ENCODE results near the gene TOR1A.
A peak's percentile ranks its signal among the peaks of the same experiment; 100 is the strongest.

The TOR1A gene

DNA sequence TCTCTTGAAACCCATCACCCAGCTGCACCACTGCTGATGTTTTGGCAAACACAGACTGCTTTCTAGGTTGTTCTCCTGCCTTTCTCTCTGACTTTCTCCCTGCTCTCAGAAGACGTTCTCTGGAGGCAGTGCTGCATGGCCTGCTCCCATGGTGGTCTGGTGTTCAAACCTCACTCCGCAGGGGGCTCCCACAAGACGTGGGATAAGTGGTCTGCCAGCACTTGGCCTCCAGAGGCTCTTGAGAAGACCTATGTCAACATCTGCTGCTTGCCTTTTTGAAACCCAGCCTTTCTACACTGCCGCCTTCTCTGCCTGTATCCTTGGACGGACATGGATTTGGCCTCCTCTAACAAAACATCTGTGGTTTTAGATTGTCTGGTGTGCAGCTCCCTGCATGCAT, 27.9 kb upstream of the TOR1A start:
- no peak for DNase-seq (ENCODE audit: low spot score)

- DNase-seq (ENCODE audit: low spot score): no peak
Measured at GRCh38 chr9:129850821-129851550, 27.1 kb upstream of the TOR1A start.

DNA sequence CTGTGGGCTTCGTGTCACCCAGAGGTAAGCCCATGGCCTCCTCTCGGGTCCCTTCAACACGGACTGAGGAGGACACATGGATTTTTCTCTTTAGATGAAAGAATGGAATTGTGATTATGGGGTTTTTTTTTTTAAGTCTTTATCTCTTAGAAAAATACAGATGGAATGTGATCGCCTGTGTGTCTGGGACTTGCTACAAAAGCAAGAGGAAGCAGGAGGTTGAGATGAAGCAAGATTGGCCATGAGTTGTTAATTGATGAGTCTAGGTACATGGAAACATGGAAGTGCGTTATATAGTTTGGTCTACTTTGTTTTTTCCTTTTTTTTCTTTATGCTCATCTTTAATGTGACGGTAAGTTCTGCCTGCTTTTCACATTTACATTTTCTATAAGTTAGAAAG, 26.0 kb upstream of the TOR1A start:
- no peak for DNase-seq (ENCODE audit: low spot score)

DNA sequence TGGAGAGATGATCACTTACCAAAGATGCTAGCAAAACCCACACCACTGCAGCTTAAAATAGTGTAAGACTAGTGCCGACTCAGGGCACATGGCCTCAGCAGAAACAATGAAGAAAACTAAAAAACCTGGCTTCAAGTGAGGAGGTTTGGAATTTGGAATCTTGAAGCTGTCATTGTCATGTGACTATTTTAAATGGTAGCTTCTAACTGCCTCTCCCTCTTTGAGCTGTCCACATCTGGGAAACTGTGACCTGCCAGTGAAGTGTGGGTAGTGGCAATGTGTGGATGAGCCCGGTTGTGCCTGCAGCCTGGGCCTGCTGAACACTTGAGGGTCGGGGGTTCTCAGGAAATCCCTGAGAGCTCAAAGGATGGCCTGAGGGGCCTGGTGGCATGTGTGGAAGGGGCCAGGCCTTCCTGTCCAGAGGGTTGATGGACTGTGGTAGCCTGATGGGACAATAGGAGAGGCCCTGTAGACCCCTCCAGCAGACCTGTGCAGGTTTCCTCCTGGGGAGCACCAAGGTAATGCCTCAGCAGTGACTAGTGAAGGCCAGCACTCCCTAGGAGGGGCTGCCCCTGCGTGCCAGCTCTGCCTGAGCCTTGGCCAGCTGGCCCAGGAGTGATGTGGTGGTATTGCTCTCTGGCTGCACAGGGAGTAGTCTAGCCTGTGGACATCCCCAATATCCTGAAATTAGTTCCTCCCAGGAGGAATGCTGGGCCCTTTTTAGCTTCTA, 24.9 kb upstream of the TOR1A start:
- DNase-seq (ENCODE audit: low spot score): no peak

DNA sequence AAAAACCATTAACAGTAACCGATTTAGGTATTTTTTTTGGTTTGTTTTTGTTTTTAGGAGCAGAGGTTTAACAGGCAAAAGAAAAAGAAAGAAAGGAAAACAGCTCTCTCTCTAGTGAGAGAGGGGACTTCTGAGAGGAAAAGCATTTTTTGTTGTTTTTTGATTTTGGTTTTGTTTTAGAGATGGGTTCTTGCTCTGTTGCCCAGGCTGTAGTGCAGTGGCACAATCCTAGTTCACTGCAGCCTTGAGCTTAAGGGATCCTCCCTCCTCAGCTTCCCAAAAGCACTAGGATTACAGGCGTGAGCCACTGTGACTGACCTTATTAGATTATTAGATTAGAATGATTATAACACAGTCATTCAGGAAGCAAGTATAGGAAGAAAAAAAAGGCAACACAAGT, 21.4 kb upstream of the TOR1A start:
- no peak for DNase-seq (ENCODE audit: low spot score)

- no peak for DNase-seq (ENCODE audit: low spot score)
Measured at GRCh38 chr9:129841071-129841470, 17.1 kb upstream of the TOR1A start.

DNA sequence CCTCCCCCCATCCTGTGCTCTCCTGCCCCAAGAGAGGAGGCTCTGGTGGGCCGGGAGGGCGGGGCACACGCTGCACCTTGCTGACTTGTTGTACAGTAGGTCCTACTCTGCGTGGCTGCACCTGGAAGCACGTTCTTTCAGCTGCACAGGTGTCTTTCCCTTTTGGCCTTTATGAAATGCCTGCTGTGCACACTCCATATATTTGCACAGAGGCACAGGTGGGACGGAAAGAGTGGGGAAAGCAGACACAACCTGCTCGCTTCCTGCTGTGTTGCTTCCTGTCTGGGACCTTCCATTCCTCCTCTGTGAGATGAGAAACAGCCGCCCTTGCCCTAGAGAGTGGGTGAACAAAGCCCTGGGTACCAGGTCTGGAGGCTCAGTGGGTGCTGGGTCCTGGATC, 16.1 kb upstream of the TOR1A start:
- no peak for DNase-seq (ENCODE audit: low spot score)

DNA sequence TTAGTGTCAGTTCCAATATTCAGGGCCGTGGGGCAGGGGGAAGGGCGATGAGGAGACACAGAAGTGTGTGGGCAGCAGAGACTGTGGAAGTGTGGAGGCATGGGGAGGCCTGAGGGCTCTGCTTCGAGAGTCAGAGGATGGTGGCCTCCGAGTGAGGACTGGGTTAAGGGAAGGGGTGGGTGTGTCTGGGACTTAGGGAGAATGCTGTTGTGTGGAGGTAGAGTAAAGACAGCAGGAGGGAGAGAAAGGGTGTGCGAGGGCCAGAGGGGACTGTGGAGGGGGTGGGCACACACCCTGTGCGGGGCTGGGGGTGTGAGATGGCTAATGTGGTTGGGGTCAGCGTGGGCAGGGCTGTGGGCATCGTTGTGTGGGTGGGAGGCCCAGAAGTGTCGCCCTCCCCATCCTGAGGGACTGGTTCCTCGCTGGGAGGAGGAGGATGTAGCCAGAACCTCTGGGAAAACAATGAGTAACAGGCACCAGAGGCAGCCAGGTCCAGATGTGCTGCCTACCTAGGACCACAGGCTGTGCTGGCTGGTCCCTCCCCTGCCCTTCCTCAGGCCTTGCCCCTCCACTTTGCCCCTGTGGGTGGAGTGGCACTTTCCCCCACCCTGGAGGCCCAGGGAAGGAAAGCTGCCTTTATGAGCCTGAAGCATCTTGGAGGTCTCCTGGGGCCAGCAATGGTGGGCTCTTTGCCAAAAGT, 15.5 kb upstream of the TOR1A start:
- no peak for DNase-seq (ENCODE audit: low spot score)

GRCh38 chr9:129838707-129839259, 14.8 kb upstream of the TOR1A start:
- peak; percentile 78 for DNase-seq (ENCODE audit: low spot score)

DNA sequence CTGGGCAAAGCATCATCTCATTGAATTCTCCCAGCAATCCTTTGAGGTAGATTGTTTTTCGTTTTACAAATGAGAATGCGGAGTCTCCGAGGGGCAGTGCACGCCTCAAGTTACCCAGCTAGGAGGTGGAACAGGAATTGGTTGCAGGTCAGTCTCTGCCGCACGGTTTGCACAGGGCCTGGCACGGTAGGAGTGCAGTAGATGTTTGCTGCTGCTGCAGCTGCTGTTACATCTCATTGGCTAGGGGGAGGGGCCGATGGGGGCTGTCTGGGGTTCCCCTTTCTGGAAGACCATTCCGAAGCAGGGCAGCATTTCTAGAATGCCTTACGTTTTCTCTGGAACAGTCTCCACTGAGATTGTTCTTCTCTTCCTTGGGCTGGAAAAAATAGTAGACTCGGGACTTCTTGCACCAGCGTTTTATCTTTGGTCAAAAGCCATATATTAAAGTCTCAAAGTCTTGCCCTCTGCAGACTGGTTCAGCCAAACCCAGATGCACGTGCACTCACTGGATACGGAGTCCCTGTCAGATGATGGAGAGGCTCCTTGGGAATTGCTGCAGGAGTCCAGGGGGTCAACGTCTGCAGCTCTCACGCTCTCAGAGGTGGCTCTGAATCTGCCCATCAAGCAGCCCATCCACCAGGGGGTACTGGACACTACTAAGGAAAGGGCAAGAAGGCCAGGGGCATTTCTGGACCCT, 12.5 kb upstream of the TOR1A start:
- DNase-seq (ENCODE audit: low spot score): no peak

DNA sequence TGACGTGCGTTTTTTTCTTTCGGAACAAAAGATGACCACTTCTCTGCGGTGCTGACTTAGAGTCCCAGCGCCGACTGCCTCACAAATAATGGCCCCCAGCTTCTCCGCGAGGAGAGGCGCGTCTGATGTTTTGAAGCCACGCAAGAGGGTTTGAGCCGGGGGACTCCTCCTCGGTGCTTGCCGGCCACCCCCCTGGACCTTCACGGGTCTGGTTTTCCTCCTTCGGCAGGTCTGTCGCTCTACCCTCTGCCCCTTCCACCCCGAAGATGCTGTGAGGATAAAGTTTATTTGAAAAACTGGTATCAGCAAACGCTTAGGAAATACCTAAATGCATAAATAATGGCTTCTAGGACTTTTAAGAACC, 11.9 kb upstream of the TOR1A start:
- no peak for DNase-seq (ENCODE audit: low spot score)

DNA sequence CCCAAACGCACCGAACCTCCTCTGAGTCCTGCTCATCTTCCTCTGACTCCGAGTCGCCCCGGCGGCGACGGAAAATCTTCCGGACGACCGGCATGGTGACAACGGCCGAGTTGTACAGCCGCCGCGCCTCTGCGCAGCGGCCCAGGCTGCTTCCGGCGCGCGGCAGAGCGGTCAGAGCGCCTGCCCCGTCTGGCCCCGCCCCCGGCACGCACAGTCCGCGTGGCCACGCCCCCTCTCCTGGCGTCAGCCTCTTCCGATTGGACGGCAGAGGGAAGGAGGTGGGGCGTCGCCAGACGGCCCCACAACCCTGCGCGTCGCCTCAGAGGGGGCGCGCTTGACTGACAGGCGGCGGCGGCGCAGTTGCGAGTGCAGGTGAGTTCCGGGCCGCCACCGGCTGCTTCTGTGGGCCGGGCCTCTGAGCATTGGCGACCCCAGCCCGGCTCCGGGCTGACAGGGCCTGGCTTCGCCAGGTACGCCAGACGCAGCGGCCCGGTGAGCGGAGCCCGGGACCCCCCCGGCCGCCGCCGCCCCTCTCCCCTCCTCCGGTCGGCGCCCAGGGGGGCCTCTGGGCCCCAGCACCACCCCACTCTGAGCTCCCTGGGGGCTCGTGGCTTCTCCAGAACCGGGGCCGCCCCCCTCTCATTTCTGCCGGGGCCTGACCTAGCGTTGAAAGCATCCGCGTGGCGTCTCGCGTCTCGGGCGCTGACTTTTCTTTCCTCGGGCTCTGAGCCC, 11.4 kb upstream of the TOR1A start, which contains the start of the genes C9orf78 and USP20:
Gene C9orf78 (minus strand): TSS at position 148 of the 732 bp plus-strand sequence. CDS start 54 bp downstream, at position 94.
Gene USP20 (plus strand): TSS at position 331 of the 732 bp plus-strand sequence. CDS start 17,098 bp downstream, outside the sequence.
- peak; percentile 99 for DNase-seq (ENCODE audit: low spot score)

DNA sequence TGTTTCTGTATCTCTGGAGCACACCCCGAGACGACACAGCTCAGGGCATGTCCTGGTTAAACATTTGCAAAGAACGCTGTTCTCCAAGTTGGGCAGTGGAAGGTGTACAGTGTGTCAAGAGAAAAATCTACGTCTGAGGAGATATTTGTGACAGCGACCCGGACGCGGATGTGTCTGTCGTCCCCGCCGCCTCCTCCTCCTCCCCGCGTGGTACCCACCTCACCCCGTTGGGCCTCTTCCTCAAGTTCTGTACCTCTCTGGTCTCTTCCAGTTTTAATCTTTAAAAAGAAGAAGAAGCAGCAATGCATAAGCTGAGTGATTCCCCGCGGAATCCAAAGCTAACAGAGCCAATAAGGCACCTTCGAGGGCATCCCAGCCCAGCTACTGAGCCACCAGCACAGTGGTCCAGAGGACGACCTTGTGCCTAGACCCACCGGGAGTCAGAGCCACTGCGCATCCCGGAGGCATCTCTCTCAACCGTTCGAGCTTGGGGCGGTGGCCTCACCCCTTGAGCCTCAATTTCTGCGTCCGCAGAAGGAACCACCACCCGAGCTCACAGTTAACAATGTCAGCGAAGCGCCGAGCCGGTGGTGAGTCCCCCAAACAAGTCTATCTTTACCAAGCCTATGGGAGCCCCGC, 10.7 kb upstream of the TOR1A start:
- DNase-seq (ENCODE audit: low spot score): no peak

- no peak for DNase-seq (ENCODE audit: low spot score)
Measured at GRCh38 chr9:129832982-129833381, 9.0 kb upstream of the TOR1A start.

DNA sequence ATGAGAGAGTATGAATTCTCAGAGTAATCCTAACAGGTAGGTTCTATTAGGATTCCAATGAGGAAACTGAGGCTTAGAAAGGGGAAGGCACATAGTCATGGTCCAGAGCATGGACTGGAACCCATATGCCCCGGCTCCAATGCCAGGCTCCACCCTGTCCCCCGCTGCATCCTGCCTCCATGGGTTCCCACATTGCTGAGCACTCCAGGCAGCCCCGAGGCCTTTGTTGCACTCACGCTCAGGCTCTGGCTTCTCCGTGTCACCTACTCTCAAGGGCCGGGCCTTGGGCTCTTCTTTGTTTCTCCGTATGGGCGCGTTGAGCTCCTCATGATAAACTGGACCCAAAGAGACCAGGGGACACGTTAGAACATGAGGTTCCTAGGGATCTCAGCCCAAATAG, 5.0 kb upstream of the TOR1A start:
- no peak for DNase-seq (ENCODE audit: low spot score)

GRCh38 chr9:129828051-129828450, 4.1 kb upstream of the TOR1A start:
- DNase-seq (ENCODE audit: low spot score): no peak

GRCh38 chr9:129826759-129827158, 2.8 kb upstream of the TOR1A start:
- no peak for DNase-seq (ENCODE audit: low spot score)

DNA sequence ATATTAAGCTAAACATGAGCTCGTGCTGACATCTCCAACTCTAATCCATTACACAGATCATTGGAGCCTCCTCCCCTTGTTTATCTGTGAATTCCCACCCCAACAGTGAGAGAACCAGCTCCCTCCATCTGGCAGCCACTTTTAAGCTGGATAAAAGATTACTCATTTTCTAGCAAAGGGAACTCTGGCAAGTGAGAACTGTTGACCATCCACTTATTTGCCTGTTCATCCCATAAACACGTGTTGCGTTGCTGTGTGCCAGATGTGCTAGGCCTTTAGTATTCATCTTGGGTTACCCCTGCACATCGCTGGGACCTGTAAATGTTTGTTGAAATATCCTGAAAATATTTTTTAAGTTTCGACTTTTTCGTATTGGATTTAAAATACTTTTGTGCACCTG, 2.4 kb upstream of the TOR1A start:
- no peak for DNase-seq (ENCODE audit: low spot score)

- no peak for DNase-seq (ENCODE audit: low spot score)
Measured at GRCh38 chr9:129823542-129823934, 398 bp downstream of the TOR1A start.

GRCh38 chr9:129822898-129823541, 916 bp downstream of the TOR1A start:
- peak; percentile 48 for DNase-seq (ENCODE audit: low spot score)

All from AG20443 (cell line).